ENCODE data around the gene CEACAM3.
A peak's percentile ranks its signal among the peaks of the same experiment; 100 is the strongest.
"Not testable (repeated sequence)": the region's sequence is repeated elsewhere in the genome, so short reads cannot be mapped to it uniquely, and the experiment has no call there.

The CEACAM3 gene

GRCh38 chr19:41796362-41796761 is at the start of gene CEACAM3:
CEACAM3 (plus strand) TSS chr19:41796587; CDS start chr19:41796678, 91 bp downstream.
- no peak for DNase-seq

GRCh38 chr19:41746593-41747227 is 49.7 kb upstream of the CEACAM3 start:
- peak; percentile 38 for DNase-seq

GRCh38 chr19:41748012-41748411 is 48.4 kb upstream of the CEACAM3 start:
- DNase-seq: no peak

- DNase-seq: not testable (repeated sequence)
Measured at GRCh38 chr19:41750248-41751134, 45.9 kb upstream of the CEACAM3 start.

GRCh38 chr19:41753159-41753558 is 43.2 kb upstream of the CEACAM3 start:
- peak; percentile 84 for DNase-seq

GRCh38 chr19:41753936-41754529 is 42.4 kb upstream of the CEACAM3 start:
- peak; percentile 69 for DNase-seq

GRCh38 chr19:41755328-41755913 is 41.0 kb upstream of the CEACAM3 start, which contains the start of gene CEACAM6:
CEACAM6 (plus strand) TSS chr19:41755530; CDS start chr19:41755639, 109 bp downstream.
- DNase-seq: no peak

- no peak for DNase-seq
Measured at GRCh38 chr19:41758846-41759245, 37.5 kb upstream of the CEACAM3 start.

GRCh38 chr19:41767115-41767514 is 29.3 kb upstream of the CEACAM3 start:
- no peak for DNase-seq

GRCh38 chr19:41768105-41768504 is 28.3 kb upstream of the CEACAM3 start:
- DNase-seq: not testable (repeated sequence)

- DNase-seq: no peak
Measured at GRCh38 chr19:41769608-41770007, 26.8 kb upstream of the CEACAM3 start.

GRCh38 chr19:41771410-41771809 is 25.0 kb upstream of the CEACAM3 start:
- DNase-seq: no peak

GRCh38 chr19:41774515-41774980 is 21.8 kb upstream of the CEACAM3 start:
- DNase-seq: peak; percentile 36

- no peak for DNase-seq
Measured at GRCh38 chr19:41776700-41777099, 19.7 kb upstream of the CEACAM3 start.

- DNase-seq: no peak
Measured at GRCh38 chr19:41783612-41784011, 12.8 kb upstream of the CEACAM3 start.

GRCh38 chr19:41784312-41784711 is 12.1 kb upstream of the CEACAM3 start:
- no peak for DNase-seq

- DNase-seq: no peak
Measured at GRCh38 chr19:41784743-41785142, 11.6 kb upstream of the CEACAM3 start.

- peak; percentile 73 for DNase-seq
Measured at GRCh38 chr19:41785653-41786052, 10.7 kb upstream of the CEACAM3 start.

GRCh38 chr19:41787055-41787454 is 9.3 kb upstream of the CEACAM3 start:
- no peak for DNase-seq

GRCh38 chr19:41788518-41788917 is 7.9 kb upstream of the CEACAM3 start:
- DNase-seq: not testable (repeated sequence)

GRCh38 chr19:41789053-41789452 is 7.3 kb upstream of the CEACAM3 start:
- DNase-seq: not testable (repeated sequence)

GRCh38 chr19:41792513-41793413 is 3.6 kb upstream of the CEACAM3 start:
- DNase-seq: peak; percentile 56
